ENCODE results near the gene MRPL3. TPM values are rescaled to one million over a fixed set of nuclear protein-coding genes. Genes with fewer than 3 reads are reported as not detected.

MRPL3 gene
- total RNA-seq, 1 donor from 2014 or later = 77.7 TPM

Other genes starting within 250 kb of the MRPL3 start
- 17.2 to 17.4 TPM (median 17.3 TPM) in 3 replicates for gene NUDT16, start 121.2 kb downstream of the MRPL3 start, total RNA-seq

Data from mesothelial cell of epicardium (in vitro differentiated cells).